Stimulated activated CD4-positive, alpha-beta T cell treated with anti-CD3 and anti-CD28 coated beads, Interleukin-12 subunit alpha, Interleukin-12 subunit beta, amount 100 ng/mL, for 48 hours (primary cell): Measurements from ENCODE around the gene LAD1.

ENCODE experiments used
- DNase-seq, 3 donors: peaks; one replicate each; pipeline ENCODE4 v3.0.0-alpha.2; 2020; ENCODE audit warnings: low read depth in 2 of 3, low spot score in 1 of 3

Gene LAD1

DNA sequence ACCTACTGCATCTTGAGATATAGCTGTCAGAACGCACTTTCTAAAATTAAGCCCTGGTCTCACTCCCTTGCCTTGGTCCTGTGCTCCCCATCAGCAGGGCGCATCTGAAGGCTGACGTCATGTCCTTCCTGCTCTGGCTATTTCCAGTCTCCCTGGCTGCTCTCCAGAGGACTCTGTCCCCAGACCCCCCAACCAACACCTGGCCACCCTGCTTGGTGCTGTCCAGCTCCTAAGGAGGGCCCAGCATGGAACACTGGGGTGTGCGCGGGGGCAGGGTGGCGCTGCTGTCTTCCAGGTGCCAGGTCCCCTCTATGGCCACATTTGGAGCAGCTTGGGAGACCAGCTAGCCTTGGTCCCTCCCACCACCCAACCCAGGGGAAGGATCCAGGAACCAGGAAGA, 29.9 kb downstream of the LAD1 start:
- DNase-seq: no peak

DNA sequence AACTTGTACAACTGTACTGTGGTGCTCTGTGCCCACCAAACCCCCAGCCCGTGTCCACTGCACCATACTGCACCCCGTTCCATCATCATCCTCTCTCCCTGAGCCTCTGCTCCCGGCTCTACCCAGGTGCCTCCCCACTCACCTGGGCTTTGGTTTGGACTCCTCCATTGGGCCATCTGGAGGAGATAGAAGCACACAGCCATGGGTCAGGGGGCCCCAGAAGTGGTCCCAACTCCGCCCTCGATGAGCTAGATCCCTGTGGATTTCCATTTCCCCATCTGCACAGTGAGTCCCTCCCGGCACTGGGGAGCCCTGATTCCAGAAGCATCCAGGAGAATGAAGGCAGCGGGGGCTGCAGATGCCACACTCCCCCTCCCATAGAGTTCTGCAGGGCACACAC, 32.4 kb downstream of the LAD1 start:
- no peak for DNase-seq

DNA sequence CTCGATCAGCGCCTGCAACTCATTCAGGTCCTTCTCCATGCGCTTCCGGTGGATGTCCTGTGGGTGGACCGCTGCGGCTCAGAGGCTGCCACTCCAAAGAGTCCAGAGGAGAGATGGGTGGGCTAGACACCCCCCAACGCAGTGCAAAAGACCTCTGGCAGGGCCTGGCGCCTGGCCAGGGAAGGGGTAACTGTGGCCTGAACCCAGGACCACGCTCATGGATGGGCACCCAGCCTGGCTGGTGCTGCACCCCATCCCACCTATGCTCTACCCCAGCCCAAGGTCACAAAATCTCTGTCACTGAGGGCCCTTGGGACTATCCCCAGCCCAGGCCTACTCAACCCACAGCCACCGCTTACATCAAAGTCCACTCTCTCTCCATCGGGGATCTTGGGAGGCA, 33.9 kb downstream of the LAD1 start:
- no peak for DNase-seq

DNA sequence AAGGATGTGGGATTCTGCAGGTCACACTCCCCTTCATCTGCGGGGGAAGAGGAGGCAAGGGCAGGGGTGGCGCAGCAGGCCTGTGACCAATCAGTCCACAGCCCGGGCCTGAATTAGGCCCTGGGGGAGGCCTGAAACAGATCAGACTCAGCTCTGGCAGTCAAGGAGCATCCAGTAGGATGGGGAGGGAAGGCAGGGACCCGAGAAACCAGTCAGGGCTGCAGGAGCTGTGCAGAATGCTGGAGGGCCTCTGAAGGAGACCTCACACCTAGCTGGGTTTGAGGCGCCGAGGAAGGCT, 34.4 kb downstream of the LAD1 start:
- no peak for DNase-seq

DNA sequence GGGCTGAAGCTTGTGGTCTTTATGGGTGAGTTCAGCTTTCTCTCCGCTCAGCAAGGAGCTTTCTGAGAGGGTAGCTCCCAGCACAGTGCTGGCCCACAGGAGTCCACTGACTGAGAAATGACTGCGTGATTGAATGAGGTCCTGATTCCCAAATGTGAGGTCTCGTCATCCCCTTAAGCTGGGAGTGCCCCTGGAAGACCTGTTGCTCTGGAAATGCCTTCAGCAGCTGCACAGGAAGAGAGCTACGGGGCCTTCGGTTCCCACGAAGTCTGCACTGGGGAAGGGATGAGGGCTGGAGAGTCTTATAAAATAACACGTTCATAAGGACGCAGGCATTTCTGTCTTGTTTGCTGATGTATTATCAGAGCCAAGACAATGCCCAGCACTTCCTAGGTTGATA, 35.7 kb downstream of the LAD1 start:
- DNase-seq: no peak

DNA sequence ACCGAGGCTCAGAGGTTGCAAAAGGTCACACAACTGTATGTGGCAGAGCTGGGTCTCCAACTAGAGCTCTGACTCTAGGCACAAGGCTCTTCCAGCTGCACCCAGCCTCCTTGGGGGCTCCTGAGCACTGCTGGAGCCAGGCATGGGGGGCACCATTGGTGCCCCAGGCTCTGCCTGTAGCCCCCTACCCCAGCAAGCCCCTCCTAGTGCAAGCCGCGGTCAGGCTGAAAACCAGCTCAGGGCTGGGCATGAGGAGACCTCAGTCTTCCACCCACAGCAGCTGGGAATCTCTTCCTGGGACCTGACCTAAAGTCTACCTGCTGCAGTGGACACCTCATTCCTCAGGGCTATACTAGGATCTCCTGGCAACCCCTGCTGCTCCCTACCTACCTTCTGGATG, 36.2 kb downstream of the LAD1 start:
- DNase-seq: no peak

DNA sequence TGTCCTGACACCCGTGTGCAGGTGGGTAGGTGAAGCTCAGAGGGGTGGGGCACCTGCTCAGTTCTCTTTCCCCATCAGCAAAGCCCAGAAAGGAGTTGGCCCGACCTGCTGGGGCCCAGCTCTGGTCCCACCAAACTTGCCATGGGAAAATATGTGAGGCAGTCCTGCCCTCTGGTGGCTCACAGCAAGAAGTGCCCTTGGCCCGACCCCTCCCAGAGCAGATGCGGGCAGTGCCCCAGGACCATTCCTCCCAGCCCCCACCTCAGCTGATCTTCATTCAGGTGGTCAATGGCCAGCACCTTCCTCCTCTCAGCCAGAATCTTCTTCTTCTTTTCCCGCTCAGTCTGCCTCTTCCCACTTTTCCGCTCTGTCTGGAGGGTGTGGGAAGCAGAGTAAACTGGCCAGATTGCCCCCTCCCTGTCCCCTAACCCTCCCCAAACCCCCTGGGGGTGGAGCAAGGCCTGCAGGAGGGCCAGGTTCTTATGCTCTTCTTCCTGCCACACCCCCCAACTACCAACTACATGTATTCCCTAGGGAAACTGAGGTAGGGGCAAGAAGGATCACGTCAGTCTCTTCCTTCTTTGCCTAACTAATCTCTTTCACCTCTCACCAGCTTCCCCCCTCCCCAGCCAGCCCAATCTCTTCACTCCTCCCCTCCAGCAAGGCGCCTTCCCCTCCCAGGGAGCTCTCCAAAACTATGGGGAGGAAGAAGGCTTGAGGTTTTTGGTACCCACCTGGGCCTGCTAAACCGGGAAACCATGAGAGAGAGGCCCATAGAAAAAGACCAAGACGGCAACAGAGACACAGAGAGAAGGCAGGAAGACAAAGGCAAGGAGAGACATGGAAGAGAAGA, 37.2 kb downstream of the LAD1 start:
- DNase-seq: peak in 1 of 3 donors; percentile 5

DNA sequence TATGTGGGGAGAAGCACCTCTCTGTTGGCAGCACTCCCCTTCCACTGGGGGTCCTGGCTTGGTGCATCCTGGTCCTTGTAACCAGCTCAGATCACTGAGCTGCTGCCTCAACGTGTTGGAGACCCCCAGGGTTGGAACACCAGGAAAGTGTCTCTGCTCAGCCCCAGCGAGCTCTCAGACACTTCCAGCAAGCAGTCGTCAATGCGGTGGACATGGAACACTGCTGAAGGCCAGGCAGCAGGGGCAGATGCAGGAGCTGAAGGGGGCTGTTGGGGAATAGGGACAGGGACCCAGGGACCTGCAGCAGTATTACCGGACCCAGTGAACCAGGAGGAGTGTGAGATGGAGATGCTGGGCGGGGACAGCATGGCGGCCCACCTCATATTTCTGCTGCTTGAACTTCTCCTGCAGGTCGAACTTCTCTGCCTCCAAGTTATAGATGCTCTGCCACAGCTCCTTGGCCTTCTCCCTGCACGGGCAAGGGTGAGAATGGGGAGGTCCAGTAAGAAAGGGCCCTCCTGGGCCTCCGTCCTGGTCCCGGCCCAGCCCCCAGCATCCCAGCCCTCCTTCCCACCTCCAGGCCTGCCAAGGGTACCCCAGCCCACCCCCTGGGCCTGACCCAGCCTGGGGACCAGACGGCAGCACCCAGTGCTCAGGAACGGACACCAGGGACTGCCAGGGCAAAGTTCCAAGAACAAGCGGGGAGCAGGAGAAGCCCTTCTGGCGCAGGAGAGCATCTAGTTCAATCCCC, 38.0 kb downstream of the LAD1 start:
- no peak for DNase-seq

DNA sequence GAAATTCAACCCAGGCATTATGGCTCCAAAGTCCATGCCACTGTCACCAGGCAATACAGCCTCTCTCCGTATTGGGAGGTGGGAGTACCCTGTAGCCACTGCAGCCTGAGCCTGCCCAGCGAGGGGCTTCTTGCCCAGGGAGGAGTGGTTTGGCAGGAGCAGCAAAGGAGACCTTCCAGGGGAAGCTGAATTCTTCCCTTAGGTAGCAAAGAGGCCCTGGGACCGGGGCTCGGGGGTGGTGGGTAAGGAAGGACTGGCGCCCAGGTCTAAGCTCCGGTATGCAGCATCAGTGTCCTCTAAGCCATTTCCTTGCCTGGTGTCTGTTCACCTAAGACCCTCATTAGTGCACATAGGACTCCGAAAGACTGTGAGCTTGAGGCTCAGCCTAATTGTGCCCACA, 38.6 kb downstream of the LAD1 start:
- DNase-seq: no peak

DNA sequence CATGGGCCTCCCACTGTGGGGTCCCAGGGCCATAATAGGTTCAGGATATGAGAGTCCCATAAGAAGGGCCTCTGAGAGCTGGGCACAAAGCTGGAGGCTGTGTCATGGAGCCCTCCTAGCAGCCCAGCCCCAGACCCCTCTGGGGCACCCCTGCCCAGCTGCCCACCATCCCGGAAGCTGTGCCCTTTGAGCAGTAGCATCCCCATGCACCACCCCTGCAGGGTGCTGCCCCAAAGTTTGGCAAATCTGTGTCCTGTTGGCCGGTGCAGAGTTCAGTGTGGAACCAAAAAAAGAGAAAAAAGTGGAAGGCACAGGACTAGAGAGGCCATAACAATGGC, 39.3 kb downstream of the LAD1 start:
- DNase-seq: no peak

DNA sequence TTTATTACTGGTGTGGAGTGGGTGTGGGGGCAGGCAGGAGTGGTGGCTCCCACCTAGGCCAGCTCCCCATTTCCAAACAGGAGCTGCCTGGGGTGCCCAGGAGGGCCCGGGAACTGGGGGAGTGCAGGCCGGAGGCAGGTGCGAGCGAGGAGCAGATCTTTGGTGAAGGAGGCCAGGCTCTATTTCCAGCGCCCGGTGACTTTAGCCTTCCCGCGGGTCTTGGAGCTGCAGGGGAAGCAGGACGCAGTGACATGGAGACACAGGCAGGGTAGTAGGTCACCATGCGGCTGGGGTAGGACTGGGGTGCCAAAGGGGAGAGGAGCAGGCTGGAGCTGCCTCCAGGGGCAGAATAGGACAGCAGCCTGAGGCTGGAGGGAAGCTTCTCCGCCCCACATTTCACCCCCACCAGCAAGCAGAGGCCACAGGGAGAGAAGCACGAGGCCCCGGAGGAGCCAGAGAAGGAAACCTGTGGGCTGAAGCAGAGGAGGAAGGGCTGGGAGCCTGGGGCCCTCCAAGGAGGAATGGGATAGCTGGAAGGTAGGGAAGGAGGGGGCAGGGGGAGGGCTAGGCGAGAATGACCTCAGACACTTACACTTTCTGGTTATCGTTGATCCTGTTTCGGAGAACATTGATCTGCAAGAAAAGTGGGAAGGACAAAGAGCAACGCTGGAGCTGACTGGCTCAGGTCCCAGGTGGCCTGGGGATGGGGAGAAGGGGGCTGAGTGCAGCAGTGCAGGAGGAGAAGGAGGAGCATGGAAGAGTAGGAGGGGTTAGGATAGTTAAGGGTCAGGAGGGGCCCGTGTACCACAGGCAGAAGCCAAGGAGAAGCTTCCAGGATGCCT, 39.9 kb downstream of the LAD1 start:
- DNase-seq: no peak

DNA sequence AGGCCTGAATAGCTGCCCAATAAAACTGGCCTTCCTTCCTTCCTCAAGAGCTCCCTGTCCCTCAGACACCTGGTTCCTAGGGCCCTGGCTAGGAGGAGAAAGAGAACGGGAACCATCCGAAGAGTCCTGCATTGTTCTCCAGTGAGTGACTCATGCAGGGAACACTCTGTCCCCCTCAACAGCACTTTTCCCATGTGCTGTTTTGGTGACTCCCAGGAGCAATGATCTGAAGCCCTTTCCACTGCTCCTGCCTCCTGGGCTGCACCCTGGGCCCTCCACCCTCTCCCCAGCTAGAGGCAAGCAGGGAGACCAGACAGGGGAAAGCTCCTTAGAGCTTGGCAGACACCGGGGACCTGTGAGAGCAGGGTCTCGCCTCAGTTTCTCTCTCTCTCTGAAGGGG, 40.5 kb downstream of the LAD1 start:
- no peak for DNase-seq

DNA sequence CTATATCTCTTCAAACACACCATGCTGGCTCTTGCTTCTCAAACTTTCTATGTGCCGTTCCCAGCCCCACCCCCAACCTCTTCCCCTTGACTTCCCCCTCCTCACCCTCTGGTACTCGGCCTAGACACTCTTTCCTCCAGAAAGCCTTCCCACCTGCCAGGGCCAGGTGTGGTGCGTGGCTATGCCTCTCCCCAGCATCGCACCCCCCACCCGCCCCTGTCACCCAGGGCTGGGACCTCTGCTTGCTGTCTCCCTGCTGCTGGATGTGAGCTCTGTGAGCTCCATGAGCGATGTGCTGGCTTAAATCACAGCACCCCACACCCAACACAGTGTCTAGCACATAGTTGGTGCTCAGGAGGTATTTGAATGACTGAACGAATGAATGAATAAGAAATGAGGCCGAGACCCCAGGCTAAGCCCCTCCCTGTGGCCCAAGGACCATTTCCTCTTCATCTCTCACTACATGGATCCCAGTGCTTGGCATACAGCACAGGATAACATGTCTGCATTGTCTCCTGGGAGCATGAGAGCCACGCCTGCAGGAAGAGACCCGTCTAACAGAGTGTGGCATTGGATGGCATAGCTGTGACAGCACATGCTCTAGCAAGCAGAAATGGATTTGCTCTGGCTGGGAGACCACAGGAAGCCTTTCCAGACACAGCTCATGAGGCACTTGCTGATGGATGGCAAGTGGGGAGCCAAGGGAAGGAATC, 41.3 kb downstream of the LAD1 start:
- DNase-seq: no peak

DNA sequence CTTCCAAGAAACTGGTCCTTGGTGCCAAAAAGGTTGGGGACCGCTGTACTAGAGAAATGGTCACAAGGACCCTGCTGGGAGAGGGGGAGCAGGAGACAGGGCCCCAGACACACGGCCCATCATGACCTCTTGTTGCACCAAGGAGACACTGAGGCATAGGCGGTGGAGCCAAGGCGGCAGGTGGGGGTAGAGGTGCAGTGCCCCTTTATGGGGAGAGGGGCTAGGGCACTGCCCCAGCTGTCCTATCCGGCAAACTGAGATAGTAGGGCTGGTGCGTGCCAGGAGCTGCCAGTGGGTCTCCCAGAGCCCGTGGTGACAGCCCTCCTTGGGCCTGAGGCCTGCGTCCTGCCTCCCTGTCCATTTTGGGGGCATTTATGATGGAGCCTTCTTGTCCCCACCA, 41.9 kb downstream of the LAD1 start:
- DNase-seq: no peak

DNA sequence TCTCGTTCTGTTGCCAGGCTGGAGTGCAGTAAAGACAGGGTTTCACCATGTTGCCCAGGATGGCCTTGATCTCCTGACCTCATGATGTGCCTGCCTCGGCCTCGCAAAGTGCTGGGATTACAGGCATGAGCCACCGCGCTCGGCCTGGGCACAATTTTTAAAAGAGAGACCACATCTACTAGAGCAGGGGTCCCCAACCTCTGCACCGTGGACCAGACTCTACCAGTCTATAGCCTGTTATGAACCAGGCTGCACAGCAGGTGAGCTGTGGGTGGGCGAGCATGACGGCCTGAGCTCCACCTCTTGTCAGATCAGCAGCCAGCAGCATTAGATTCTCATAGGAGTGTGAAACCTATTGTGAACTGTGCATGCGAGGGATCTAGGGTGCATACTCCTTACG, 42.4 kb downstream of the LAD1 start:
- no peak for DNase-seq

DNA sequence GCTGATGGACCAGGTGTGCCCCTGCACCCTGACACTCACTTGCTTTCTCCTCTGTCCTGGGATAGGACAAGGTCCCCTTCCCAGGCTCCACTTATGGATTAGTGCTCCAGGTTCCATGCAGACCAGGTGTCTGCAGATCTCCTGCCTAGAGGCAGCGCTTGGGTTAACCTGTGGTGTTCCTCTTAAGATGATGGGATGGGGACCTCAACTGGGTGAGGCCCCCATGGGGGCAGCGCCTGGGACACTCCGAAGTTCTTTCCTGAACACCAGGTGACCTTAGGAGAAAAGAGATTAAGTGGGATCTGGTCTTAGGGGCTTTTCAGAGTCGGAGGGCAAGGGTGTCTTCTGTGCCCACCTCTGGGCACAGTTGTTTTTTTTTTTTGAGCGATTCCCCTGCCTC, 42.9 kb downstream of the LAD1 start:
- no peak for DNase-seq

DNA sequence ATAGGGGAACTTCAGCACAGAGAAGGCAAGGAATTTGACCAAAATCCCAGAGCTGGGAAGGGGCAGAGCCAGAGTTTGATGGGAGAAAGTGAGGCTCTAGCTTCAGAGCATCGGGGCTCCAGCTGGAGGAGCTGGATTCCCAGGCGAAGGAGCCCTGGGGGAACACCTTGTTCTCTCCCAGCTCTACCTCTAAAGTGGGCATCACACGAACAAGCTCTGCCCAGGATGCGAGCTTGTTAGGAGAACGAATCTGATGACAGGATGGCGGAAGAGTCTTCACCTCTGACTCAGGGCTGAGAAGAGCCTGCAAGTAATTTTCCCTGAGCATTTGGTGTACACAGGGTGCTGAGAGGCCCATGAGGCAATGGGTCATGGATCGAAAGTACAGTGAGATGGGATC, 43.7 kb downstream of the LAD1 start:
- no peak for DNase-seq

DNA sequence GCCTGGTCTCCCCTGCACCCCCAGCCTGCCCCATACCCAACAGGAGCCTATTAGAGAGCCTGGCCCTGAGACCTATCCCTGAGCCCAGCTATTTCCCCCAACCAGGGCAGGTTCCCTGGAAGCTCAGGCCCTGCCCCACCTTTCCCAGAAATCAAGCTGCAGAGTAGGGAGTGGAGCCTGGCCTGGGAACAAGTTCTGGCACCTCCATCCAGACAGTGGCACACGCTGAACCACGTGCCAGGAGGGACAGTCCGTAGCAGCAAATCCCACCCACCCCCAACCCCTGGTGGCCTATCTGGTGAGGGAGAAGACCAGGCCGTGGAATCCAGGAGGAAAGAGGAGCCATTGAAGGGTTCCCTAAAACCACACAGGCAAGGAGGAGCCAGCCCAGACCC, 44.2 kb downstream of the LAD1 start:
- no peak for DNase-seq

DNA sequence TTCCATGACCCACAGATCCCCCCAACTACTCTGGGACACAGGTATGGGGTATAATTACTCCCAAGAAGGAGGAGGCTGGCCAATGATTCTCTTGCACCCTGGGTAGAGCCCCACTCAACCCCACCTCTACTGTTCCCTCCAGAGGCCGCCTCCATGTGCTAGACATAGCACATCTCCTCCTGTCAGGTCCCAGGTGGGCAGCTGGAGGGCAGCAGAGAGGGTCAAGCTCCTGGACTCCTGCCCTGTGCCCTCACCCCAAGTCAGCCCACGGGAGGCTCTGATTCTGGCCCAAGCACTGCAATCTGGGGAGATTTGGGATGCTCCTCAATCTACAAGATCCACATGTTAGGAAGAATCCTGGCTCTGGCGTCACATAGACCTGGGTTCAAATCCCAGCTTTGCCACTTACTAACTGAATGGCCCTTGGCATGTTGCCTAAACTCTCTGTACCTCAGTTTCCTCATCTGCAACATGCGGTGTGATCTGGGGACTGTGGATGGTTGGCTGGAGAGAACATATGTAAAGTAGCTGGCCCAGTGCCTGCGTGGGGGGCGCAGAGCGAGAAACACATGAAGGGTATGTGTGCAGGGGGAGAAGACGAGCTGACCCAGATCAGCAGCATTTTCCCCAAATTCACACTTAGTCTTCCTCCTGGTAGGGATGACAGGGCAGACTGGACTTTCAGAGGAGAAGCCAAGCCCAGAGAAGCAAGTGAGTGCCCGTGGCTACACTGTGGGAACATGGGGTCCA, 44.8 kb downstream of the LAD1 start:
- no peak for DNase-seq

DNA sequence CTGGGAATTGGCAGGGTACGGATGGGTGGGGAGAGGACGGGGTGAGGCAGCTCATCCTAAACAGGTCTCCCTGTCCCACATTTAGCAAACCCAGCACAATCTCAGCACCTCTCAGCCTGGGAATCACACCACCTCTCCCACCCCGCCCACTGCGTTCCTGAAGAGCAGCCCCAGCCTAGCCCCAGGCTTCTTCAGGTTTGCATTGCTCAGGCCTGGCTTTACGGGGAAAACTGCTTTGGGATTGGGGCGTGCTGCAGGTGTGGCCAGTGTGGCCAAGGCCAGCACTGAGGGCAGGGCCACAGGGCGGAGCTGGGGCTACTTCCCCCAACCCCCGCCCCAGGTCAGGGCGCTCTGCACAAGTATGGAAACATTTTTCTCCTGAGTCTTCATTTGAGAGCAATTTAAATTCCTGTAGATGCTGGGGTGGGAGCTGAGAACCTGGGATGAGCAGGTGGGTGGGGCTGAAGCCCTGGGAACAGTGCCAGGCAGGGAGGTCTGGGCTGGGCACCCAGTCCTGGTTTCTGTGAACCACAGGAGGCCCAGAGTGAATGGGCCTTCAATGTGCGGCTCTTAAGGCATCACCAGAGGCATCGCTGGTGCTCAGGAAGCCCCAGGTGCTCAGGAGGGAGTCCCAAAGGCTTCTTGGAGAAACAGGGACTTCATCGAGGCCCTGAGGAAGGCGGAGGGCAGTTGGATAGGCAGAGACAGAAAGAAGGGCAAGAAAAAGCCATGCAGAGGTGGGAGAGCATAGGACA, 45.8 kb downstream of the LAD1 start:
- no peak for DNase-seq
